NCI-H2029 treated with DMSO at 0.1 percent for 48 hours (cell line): ENCODE data around the gene ATXN1.

Source experiments
- DNase-seq: peaks from one replicate; lab custom pipeline; 2025; lab: John Stamatoyannopoulos, UW

Gene ATXN1

GRCh38 chr6:16252686-16253299, 508.5 kb downstream of the ATXN1 start:
- no peak for DNase-seq

DNA sequence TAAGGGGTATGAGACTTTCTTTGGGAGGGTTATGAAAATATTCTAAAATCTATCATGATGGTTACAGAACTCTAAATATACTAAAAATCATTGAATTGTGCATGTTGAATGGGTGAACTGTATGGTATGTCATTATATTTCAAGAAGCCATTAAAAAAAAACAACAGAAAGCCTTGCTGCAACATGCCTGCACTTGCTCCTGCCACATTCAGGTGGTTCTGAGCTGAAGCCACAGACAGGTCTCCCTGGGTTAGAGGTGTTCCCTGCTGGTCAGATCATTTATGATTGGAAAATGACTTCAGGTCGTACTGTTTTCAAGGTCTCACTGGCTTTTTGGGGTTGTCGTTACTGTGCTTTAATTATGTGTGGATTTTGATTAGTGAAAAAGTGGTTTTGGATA, 509.6 kb downstream of the ATXN1 start:
- DNase-seq = no peak

- DNase-seq = peak; percentile 86
Observed at GRCh38 chr6:16249971-16250370, 511.3 kb downstream of the ATXN1 start.
